Cortex of kidney (tissue), 1 donor: Measurements from ENCODE around the gene DPAGT1.
A peak's percentile ranks its signal among the peaks of the same experiment; 100 is the strongest.

Experiments used
- DNase-seq: peaks from one replicate; lab custom pipeline; 2025; lab: John Stamatoyannopoulos, UW

The DPAGT1 gene

GRCh38 chr11:119057000-119057769 is 44.5 kb downstream of the DPAGT1 start, which contains the start of gene HYOU1:
TSS of gene HYOU1 (minus strand) at chr11:119057205. CDS start at chr11:119056160, 1,045 bp downstream.
- DNase-seq = peak; percentile 85

- DNase-seq = no peak
These were observed 45.1 kb downstream of the DPAGT1 start for GRCh38 chr11:119056421-119056999.

- DNase-seq = no peak
These were observed 45.8 kb downstream of the DPAGT1 start for GRCh38 chr11:119055901-119056300.

GRCh38 chr11:119054418-119054817 is 47.2 kb downstream of the DPAGT1 start:
- no peak for DNase-seq

GRCh38 chr11:119052163-119052814 is 49.4 kb downstream of the DPAGT1 start:
- no peak for DNase-seq

GRCh38 chr11:119051440-119052162 is 50.1 kb downstream of the DPAGT1 start:
- no peak for DNase-seq

GRCh38 chr11:119049081-119049480 is 52.6 kb downstream of the DPAGT1 start:
- DNase-seq = no peak

GRCh38 chr11:119048644-119049043 is 53.0 kb downstream of the DPAGT1 start:
- DNase-seq = no peak

- DNase-seq = no peak
These were observed 54.4 kb downstream of the DPAGT1 start for GRCh38 chr11:119047205-119047604.
